T-helper 1 cell treated with Interleukin-12 subunit alpha and Interleukin-12 subunit beta and Interleukin-4 antibody, amounts not matched to agents 30 ng/mL and 1 ng/mL, for 36 hours (primary cell): ENCODE data around the gene RAPSN. TPM values are rescaled to one million over a fixed set of nuclear protein-coding genes. Genes with fewer than 3 reads are reported as not detected.

Experiments
- intact Hi-C: fragments of 100-400 bp; cut with micrococcal nuclease; formaldehyde crosslinking; loops from one replicate; pipeline ENCODE4 v1.15.1; 2024
- total RNA-seq: library from RNA; stranded (reverse); gene quantifications from 2 replicates; pipeline ENCODE4 v1.2.3, GENCODE V29; 2022

RAPSN gene
- total RNA-seq, 1 donor from 2014 or later = 1.4 TPM

DNA sequence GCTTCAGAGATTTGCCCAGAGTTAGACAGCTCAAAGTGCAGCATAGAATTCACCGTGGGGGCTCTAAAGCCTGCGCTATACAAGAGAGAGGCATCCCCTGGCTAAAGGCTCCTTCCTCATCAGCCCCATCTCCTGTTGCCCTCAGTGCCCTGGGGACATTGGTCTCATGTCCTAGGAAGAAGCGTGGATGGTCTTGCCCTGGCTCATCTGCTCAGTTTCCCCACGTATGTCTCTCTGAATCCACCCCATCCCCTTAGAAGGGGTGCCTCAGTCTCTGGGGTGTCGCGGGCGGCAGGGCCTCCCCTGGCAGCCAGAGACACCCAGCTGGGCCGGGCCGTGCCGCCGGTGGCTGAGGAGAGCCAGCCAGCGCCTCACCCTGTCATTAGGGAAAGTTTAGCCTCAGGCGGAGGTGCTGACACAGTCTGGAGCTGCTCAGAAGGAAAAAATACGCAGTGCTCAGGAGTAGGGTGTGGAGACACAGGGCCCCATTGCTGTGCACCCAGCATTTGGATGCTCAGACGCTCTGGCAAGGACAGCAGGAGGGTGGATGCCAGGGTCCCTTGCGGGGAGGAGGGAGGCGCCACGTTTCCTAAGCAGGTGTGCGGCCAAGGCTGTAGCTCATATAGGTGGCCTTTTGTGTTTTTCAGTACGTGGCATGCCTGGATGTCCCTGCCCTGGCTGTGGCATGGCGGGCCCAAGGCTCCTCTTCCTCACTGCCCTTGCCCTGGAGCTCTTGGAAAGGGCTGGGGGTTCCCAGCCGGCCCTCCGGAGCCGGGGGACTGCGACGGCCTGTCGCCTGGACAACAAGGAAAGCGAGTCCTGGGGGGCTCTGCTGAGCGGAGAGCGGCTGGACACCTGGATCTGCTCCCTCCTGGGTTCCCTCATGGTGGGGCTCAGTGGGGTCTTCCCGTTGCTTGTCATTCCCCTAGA is 39.2 kb downstream of the RAPSN start:
- intact Hi-C loops = loop anchor here (2.0 to 10.0 kb wide), 8 partner anchors 15 to 792 kb away; partner anchors contain the start of genes ARHGAP1, ATG13, CELF1 and CKAP5

DNA sequence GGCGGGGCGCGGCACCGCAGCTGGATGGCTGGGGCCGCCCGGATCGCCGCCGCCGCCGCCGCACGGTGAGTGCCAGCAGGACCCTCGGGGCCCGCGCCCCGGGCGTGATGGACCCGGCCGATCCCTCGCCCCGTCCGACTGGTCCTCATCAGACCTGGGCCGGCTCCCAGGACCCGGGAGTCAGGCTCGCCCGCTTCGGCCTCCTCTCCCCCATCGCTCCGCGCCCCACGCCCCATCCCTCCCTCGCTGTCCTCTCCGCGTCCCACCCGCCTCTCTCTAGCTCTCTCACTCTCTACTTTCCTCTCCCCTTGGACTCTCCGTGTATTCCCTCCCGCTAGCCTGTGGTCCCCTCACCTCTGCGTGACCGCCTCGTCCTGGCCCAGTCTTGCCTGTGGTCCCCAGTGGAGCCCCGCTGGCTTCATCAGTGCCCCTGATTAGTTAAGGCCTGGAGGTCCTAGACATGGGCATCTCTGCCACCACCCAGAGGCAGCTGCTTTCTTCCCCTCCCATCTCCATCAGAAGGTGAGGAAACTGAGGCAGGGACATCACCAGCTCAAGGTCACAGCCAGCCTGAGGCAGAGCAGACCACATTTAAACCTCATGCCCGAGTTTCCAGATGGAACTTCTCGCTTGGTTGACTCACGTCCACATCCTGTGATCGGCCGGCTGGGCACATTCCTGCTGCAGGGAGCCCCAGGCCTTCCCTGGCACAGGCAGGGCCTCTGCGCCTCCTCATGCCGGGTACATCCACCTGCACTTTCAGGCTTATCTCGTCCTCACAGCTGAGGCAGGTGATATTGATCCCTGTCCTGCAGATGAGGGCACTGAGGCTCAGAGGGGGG is 40.1 kb downstream of the RAPSN start:
- intact Hi-C loops = loop anchor here (1.0 to 10.0 kb wide), 16 partner anchors 9 to 792 kb away; partner anchors contain the start of genes ACP2, ARHGAP1, ATG13 and CELF1

DNA sequence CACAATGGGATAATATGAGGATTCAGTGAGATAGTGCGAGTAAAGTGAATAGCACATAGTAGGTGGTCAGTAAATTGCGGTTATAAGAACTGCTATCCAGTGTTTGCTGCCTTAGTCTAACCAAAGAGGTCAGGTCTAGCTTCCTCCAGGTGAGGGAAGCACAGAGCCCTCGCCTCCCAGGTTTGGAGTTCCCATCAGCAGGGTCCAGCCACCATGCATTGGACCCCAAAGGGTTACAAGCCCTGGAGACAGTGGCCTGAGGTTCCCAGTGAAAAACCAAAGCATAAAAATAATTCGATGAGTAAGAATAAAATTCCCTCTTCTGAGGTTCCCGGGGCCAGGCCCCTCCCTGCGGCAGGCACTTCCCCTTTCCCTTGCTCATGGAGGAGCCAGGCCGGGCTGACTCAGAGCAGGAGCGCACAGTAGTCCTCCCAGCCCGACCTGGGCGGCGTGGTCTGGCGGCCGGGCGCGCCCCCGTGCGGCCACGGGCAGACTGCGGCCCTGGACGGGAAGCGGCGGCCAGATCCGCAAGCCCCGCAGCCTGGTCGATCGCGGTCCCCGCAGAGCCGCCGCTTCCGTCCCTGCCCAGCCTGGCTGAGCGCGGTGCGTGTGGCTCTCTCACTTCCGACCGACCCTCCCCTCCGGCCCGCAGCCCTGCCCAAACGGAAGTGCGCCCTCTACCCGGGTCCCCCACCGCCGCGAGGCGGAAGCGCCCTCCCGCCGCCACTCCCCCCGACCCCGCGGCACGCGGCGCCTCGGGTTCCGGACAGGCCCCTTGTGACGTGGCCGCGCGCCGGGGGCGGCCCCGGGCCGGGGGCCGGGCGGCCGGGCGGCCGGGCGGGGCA is 41.0 kb downstream of the RAPSN start, which contains the start of gene SLC39A13:
TSS of gene SLC39A13 (plus strand) at position 845 of the 845 bp plus-strand sequence. CDS start 1,505 bp downstream, outside the sequence.
- intact Hi-C loops = loop anchor here (1.0 to 10.0 kb wide), 16 partner anchors 8 to 791 kb away; partner anchors contain the start of genes ACP2, ARHGAP1, ATG13 and CELF1

DNA sequence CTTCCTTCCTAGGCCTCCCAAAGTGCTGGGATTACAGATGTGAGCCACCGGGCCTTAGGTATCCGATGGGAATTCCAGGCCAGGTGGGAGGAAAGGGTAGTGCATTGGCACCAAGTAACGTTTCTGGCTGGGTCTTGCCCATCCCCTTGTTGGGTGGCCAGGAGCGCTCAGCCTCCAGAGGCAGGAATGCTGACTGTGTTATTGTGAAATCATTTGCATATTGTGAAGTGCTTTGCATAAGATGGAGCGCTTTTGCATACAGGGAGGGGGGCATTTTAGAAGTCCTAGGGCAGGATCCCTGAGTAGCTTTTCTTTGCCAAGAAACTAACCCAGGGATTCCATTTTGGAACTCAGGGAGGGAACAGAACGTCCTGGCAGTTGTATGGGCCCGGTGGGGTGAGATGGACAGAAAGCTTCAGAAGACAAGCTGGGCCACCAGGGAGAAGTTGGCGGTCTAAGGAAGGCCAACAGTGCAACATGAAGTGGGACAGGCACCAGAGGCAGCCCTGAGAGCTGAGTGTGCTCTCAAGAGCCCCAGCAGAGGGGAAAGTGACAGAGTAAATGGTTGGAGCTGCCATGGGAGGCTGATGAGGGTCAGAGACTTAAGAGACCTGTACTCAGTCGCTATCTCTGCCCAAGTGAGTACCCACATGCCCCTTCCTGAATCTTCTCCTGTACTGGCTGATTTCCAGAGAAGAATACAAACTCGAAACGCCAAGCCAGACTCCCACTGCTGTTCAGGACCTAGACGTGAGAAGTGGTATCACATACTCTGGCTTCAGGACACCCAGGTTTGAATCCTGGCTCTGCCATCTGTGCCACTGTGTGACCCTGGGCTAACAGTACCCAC is 41.8 kb downstream of the RAPSN start:
- intact Hi-C loops = loop anchor here (5.0 to 10.0 kb wide), 7 partner anchors 145 to 790 kb away; partner anchors contain the start of genes ARHGAP1, ATG13, CELF1 and CKAP5

DNA sequence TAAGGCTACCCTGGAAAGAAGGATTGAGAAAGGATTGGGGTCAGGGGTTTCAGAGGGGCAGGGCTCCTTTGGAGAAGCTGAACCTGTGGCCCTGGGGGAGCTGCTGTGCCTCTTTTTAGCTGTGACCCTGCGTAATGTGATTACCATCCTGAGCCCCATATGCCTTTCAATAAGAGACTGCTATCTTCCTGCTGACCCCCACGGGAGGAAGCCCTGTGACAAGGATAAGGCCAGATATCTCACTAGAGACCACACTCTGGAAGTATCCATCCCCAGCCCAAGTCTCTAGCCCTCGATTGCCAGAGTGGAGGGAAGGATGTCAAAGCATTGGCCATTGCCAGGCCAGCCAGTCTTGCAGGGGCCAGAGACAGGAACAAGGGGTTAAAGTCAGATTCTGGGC is 45.4 kb downstream of the RAPSN start:
- intact Hi-C loops = loop anchor here (10.0 kb wide), 2 partner anchors 189 to 559 kb away; partner anchors contain the start of genes CKAP5 and DDB2

DNA sequence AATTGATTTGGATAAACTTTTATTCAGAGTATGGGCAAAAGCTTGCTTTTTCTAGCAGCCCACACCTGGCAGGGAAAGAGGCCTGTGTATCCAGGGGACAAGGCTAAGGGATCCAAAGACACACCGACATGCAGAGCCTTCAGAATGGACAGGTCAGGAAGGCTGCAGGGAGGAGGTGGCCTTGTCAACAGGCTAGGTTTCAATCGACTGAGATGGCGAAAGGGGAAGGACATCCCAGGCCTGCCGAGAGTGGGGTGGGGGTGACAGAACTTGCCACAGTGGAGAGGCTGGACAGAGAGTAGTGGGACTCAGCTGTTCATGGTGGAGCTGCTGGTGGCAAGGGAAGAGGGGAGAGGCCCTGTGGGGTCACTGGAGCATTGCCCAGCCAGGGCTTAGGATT is 45.8 kb downstream of the RAPSN start:
- intact Hi-C loops = loop anchor here (10.0 kb wide), 2 partner anchors 188 to 558 kb away; partner anchors contain the start of genes CKAP5 and DDB2

DNA sequence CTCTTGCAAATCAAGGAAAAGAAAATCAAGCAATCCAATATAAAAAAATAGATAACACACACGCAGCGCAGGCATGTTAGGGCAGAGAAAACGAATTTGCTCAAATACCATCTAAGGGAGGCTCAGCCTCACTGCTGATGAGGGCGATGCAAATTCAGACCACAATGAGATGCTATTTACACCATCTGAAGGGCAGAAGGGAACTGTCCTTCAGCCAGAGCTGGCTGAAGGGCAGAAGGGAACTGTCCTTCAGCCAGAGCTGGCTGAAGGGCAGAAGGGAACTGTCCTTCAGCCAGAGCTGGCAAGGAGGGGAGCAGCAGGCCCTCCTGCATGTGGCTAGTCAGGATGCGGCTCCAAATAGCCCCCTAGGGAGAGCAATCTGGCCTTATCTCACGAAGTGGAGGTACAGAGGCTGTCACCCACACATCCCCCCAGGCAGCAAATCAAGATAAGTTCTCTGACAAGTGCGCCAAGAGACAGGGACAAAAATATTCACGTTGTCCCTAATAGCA is 48.1 kb downstream of the RAPSN start:
- intact Hi-C loops = loop anchor here (1.0 to 10.0 kb wide), 5 partner anchors 7 to 556 kb away; partner anchors contain the start of genes ARFGAP2, CKAP5, DDB2 and PSMC3

DNA sequence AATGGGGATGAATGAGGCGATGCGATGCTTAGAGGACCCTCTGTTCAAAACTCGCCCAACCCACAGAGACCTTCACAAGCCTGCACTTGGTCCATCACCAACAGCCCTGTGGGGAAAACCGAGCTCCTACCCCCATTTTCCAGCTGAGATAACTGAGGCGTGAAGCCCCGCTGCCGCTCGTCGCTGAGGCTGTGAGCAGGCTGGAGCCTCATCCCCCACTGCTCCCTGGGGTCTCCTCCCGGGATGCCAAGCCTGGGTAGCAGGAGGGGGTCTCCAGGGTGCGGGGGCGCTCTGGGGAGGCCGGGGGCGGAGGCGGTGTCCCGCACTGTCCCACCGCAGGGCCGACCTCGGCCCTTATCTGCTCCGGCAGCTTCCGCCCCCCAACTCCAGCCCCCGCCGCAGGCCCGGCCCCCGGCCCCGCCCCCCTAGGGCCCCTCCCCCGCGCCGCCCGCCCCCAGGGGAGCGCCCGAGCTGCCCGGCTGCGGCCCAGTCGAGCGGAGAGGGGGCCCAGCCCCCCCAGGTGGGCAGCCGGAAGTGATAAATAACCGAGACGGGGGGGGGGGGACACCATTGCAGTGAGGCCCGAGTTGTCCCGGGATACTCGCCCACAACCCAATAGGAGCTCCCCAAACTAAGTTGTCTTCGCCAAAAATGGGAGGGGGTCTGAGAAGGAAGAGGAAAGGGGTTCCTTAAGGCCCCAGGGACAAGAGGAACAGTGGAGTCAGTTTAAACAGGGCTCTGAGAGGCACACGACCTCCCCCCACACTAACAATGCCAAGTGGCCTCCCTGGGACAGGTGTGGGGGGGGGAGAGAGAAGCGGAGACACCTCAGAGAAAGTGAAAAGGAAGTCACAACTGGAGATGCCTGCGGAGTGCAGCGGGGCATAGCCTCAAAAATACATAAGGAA is 48.8 kb downstream of the RAPSN start:
- intact Hi-C loops = loop anchor here (1.0 to 10.0 kb wide), 5 partner anchors 8 to 555 kb away; partner anchors contain the start of genes ARFGAP2, CKAP5, DDB2 and PSMC3

DNA sequence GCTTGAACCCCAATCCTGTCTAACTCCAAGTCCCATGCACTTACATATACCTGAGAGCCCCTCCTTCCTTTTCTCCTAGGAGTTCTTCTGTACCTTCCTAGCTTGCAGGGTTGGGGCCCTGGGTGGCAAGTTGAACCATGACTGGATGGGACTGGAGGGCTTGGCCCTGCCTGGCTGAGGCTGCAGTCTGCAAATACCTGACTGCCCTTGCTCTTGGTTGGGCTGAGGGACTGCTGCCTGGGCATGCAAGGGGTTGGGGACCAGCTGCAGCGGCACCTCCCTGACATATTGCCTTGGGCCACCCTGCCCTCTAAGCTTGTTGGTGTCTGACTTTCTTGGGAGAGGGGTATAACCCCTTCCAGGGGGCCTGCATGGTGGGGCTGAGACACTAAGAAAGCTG is 50.4 kb downstream of the RAPSN start:
- intact Hi-C loops = no loop called here

DNA sequence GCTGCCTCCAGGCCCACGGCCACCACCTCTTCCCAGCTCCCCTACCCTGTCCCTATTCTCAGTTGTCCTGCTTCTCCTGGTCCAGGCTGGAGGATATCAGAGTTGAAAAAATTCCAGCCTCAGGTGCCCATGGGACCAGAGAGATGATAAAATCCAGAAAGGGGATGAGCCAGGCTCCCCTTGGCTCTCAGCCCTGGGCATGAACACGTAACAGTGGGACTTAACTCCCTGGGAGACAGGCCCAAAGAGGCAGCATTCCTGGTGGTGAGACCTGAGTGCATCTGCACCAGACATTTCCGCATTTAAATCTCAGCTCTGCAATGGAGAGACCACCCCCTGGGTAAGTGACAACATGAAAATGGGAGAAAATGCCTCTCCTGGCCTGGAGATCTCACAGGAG is 50.9 kb downstream of the RAPSN start:
- intact Hi-C loops = no loop called here

DNA sequence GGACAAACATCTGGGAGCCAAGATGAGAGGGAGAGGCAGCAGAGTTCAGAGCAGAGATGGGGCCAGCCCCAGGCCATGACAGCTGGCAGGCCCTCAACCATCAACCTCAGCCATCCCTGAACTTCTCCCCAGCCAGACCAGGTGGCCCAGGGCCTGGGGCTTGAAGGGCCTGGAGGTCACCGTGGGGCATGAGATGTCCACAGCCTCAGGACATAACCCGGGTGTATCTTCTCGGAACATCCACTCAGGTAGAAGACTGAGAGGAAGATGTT is 53.0 kb downstream of the RAPSN start:
- intact Hi-C loops = no loop called here

DNA sequence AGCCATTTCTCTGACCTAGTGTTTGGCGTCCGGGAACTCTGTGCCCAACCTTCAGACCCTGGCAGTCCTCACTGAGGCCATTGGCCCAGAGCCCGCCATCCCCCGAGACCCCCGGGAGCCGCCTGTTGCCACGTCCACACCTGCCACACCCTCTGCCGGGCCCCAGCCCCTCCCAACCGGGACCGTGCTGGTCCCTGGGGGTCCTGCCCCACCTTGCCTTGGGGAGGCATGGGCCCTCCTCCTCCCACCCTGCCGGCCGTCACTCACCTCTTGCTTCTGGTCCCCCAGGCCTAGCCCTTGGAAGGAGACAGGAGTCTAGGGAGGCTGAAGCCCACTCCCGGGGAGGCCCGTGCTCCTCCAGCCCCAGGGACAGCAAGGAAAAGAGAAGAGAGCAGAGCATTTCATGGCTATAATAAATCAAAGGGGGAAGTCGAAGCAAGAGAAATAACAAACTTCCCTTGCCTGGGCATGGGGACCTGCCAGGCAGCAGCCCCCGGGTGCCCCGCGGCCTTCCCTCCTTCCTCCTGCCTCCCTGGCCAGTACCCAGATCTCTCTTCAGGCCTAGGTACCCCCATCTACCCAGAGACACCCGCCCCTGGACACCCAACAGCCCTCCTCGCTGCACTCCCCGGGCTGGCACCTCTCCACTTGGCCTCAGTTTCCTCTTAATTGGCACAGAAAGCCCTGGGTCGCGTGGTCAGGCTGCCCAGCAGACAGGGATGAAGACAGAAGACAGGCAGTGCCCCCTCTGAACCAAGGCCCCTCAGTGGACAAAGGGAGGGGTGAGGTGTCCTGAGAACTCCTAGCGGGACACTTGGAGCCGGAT is 53.5 kb downstream of the RAPSN start:
- intact Hi-C loops = loop anchor here (2.0 kb wide), 1 partner anchor 13 kb away; the partner anchor contains the start of gene SLC39A13

DNA sequence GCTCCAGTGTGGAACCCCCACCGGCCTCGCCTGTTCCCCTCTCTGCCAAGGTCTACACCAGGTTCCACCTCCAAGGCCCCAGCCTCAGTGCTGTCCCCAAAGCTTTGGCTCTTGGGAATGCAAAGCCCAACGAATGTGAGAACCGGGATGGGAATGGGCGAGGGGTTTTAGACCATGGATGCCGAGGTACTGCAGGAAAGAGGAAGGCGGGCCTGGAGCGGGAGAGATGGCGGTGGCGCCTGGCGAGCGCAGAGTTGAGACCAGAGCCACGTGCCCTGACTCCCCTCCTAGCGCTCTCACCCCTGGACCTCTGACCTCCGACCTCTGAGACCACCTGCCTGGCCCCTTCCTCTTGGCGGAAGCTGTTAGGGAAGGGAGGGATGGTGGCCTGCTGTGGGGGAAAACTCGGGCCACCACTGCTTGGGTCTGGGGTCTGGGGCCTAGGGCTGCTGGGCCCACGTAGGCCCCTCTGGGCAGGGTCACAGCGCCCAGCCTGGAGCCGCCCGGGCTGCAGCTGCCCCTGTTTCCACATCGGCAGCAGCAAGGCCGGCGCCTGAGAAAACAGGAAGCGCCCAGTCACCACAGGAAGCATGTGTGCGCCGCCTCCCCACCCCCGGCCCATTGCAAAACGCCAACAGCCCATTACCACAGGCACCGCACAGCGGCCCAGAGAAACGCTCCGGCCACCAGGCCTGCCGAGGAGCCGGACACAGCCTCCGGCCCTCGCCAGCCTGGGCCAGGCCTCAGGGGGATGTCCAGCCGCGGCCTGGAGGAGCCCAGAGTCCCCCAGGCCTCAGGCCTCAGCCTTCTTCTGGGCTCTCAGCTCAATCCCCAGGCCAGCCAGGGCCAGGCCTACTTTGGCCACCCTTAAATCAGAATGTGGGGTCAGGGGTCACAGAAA is 54.4 kb downstream of the RAPSN start:
- intact Hi-C loops = loop anchor here (2.0 kb wide), 1 partner anchor 14 kb away; the partner anchor contains the start of gene SLC39A13

DNA sequence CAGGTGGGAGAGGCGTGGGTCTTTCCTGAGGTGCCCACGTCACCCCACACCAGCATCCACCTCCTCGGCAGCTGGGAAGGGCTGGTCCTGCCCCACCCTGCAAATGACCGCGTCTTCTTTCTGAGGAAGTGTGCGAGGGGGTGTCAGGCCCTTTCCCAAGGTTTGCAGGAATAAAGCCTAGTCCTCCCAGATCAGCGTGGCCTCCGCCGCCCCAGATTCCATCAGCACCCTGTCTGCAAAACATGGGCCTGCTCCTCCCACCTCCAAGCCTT is 55.0 kb downstream of the RAPSN start:
- intact Hi-C loops = loop anchor here (2.0 kb wide), 1 partner anchor 15 kb away; the partner anchor contains the start of gene SLC39A13

DNA sequence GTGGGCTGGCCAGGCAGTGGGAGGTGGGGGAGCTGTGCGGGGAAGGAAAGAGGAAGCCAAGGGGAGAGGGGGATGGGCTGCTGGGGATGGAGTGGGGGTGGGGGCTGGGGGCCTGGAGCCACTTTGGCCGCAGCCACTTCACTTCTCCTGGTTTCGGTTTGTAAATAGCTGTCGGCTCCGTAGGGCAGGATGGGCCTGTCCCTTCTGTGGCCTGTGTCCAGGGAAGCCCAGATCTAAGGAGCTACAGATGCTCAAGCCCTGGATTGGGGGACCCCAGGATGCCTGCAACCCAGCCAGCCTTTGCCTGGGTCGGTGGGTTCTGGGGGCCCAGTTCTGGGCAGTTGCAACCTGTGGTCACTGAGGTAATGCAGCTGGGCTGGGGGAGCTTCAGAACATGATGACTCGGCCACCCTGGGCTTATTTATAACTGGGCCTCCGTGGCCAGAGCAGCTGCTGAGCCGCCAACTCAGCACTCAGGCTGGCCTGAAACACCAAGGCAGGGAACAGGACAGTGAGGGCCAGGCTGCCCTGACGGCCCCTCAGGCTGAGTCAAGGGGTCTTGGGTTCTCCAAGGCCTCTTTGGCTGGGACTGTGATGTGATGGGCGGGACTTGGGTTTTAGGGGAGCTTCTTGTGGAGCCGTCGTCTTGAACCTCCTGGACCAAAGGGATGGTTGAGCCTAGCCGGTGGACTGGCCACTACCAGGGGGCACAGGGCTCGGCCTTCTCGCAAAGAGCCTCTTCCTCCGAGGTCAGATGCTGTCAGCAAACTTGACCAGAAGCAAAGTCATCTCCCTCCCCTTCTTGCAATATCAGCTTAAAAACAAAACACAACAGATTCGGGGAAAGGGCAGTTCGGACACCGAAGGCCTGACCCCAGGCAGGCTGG is 55.5 kb downstream of the RAPSN start:
- intact Hi-C loops = loop anchor here (2.0 kb wide), 1 partner anchor 15 kb away; the partner anchor contains the start of gene SLC39A13
